Fibroblast of lung (primary cell): ENCODE measurements around the gene AMDHD2. TPM values are rescaled to one million over a fixed set of nuclear protein-coding genes. Genes with fewer than 3 reads are reported as not detected.

Experiments
- DNase-seq, 2 donors: peaks; one replicate each; pipeline versions ENCODE4 v3.0.0 to v3.0.0-alpha.2; 2010; ENCODE audit warnings: low read depth in 2 of 2
- H2AFZ ChIP-seq: 2 replicates; pipeline ENCODE4 v1.5.1; 2012; ENCODE audit warnings: low read length, control low read depth, inconsistent platforms
- H3K27ac ChIP-seq: 2 replicates; pipeline ENCODE4 v1.5.1; 2011; ENCODE audit warnings: low read length, control low read depth; ENCODE audit not compliant: insufficient read depth
- H3K27me3 ChIP-seq: 2 replicates; pipeline ENCODE4 v1.5.1; 2011; ENCODE audit warnings: mild to moderate bottlenecking, low read length; ENCODE audit not compliant: control insufficient read depth, insufficient read depth
- H3K36me3 ChIP-seq: 2 replicates; pipeline ENCODE4 v1.5.1; 2011; ENCODE audit warnings: low read length; ENCODE audit not compliant: control insufficient read depth, insufficient read depth
- H3K4me1 ChIP-seq: 2 replicates; pipeline ENCODE4 v1.5.1; 2011; ENCODE audit warnings: low read length; ENCODE audit not compliant: control insufficient read depth, insufficient read depth; ENCODE audit errors: extremely low read depth
- H3K4me2 ChIP-seq: 2 replicates; pipeline ENCODE4 v1.5.1; 2011; ENCODE audit warnings: low read length, control low read depth; ENCODE audit not compliant: insufficient read depth; ENCODE audit errors: extremely low read depth
- H3K4me3 ChIP-seq, 4 experiments: fragments of 200-600 bp in 1 of 4; sonication (generic) in 1 of 4; replicated peaks in 1 of 4; 2 replicates each; pipeline ENCODE4 v1.5.1; 2011 to 2016; ENCODE audit warnings: low read length in 4 of 4, low read depth in 3 of 4, mild to moderate bottlenecking in 3 of 4, control low read depth in 2 of 4, inconsistent platforms in 1 of 4, mixed read lengths in 1 of 4; ENCODE audit not compliant: insufficient read depth in 1 of 4; ENCODE audit errors: control extremely low read depth in 1 of 4
- H3K79me2 ChIP-seq: 2 replicates; pipeline ENCODE4 v1.5.1; 2012; ENCODE audit warnings: mild to moderate bottlenecking, low read length, inconsistent platforms; ENCODE audit not compliant: control insufficient read depth, insufficient read depth
- H3K9ac ChIP-seq: 2 replicates; pipeline ENCODE4 v1.5.1; 2011; ENCODE audit warnings: mild to moderate bottlenecking, low read length, control low read depth; ENCODE audit not compliant: insufficient read depth
- H3K9me3 ChIP-seq: 2 replicates; pipeline ENCODE4 v1.5.1; 2012; ENCODE audit warnings: low read depth, low read length; ENCODE audit not compliant: control insufficient read depth, insufficient read depth
- H4K20me1 ChIP-seq: 2 replicates; pipeline ENCODE4 v1.5.1; 2011; ENCODE audit warnings: low read length; ENCODE audit not compliant: control insufficient read depth, insufficient read depth; ENCODE audit errors: extremely low read depth
- CTCF ChIP-seq, 2 donors: IDR thresholded peaks in 1 of 2; conservative IDR thresholded peaks in 1 of 2; 1 replicate in 1 of 2; 2 replicates in 1 of 2; pipeline ENCODE4 v1.5.1; 2011 to 2012; ENCODE audit warnings: low read length in 2 of 2, control low read depth in 1 of 2, inconsistent platforms in 1 of 2, low read depth in 1 of 2, mild to moderate bottlenecking in 1 of 2
- EZH2 ChIP-seq: IDR thresholded peaks from 2 replicates; pipeline ENCODE4 v1.5.1; 2012; ENCODE audit warnings: low read length, control low read depth, mild to moderate bottlenecking; ENCODE audit errors: missing control alignments
- polyA plus RNA-seq, 2 donors: library from polyadenylated mRNA; depleted of rRNA in 1 of 2; stranded (reverse) in 1 of 2; unstranded in 1 of 2; fragments of >200 nt; gene quantifications; 2 replicates each; pipeline ENCODE4 v1.2.1, GENCODE V29; 2011 to 2012; ENCODE audit warnings: missing spikeins in 1 of 2
- total RNA-seq: library from RNA; depleted of rRNA; stranded (reverse); fragments of >200 nt; gene quantifications from 2 replicates; pipeline ENCODE4 v1.2.1, GENCODE V29; 2014

Gene AMDHD2
- total and polyA plus RNA-seq, 2 donors (not counting 1 experiment from before 2014, with no cell fraction given), result 10.8 to 37.2 TPM

GRCh38 chr16:2494616-2495015, 25.6 kb upstream of the AMDHD2 start:
- no peaks in the 10 kb centered on the region for H3K9me3 ChIP-seq

GRCh38 chr16:2495041-2495440, 25.1 kb upstream of the AMDHD2 start:
- H3K9ac ChIP-seq, result no peak overlapping the region
- no peaks in the 10 kb centered on the region for H3K79me2 ChIP-seq
- H3K4me1 ChIP-seq, result peaks cover 6% of the 10 kb centered on the region
- H3K4me2 ChIP-seq, result no peak overlapping the region
- H2AFZ ChIP-seq, result no peak overlapping the region
- peaks cover 12% of the 10 kb centered on the region for H3K36me3 ChIP-seq
- H4K20me1 ChIP-seq, result no peaks in the 10 kb centered on the region
- no peak for DNase-seq
- no peak overlapping the region for H3K27ac ChIP-seq
- H3K9me3 ChIP-seq, result no peaks in the 10 kb centered on the region
- no peak overlapping the region for H3K4me3 ChIP-seq
- no peak for TF ChIP-seq CTCF (conservative IDR thresholded peaks at IDR 0.05 in 1 of 2, IDR thresholded peaks at IDR 0.05 in 1 of 2; ENCODE audit: low read depth in 1 of 2, low read length in 2 of 2)
- TF ChIP-seq EZH2, result no peak
- H3K27me3 ChIP-seq, result no peaks in the 10 kb centered on the region

More at GRCh38 chr16:2494616-2495015, 25.6 kb upstream of the AMDHD2 start:
- no peak overlapping the region for H2AFZ ChIP-seq
- no peak overlapping the region for H3K9ac ChIP-seq
- H3K27me3 ChIP-seq, result no peaks in the 10 kb centered on the region
- H4K20me1 ChIP-seq, result no peaks in the 10 kb centered on the region
- DNase-seq, result no peak
- peaks cover 6% of the 10 kb centered on the region for H3K4me1 ChIP-seq
- H3K79me2 ChIP-seq, result no peaks in the 10 kb centered on the region
- H3K4me2 ChIP-seq, result no peak overlapping the region
- H3K4me3 ChIP-seq, result no peak overlapping the region
- H3K36me3 ChIP-seq, result peaks cover 12% of the 10 kb centered on the region
- TF ChIP-seq CTCF (conservative IDR thresholded peaks at IDR 0.05 in 1 of 2, IDR thresholded peaks at IDR 0.05 in 1 of 2; ENCODE audit: low read depth in 1 of 2, low read length in 2 of 2), result no peak
- no peak for TF ChIP-seq EZH2
- H3K27ac ChIP-seq, result no peak overlapping the region

- Histone ChIP-seq H3K9me3 (no peaks in the 10 kb centered on the region), H3K36me3 (peaks cover 12% of the 10 kb centered on the region), H3K27ac (no peak overlapping the region), H2AFZ (no peak overlapping the region), H3K27me3 (no peaks in the 10 kb centered on the region), H3K79me2 (no peaks in the 10 kb centered on the region), H3K9ac (no peak overlapping the region), H3K4me1 (peaks cover 6% of the 10 kb centered on the region), H3K4me3 (no peak overlapping the region), H4K20me1 (no peaks in the 10 kb centered on the region), H3K4me2 (no peak overlapping the region)
- DNase-seq, result no peak
- TF ChIP-seq EZH2 (no peak), CTCF (conservative IDR thresholded peaks at IDR 0.05 in 1 of 2, IDR thresholded peaks at IDR 0.05 in 1 of 2; ENCODE audit: low read depth in 1 of 2, low read length in 2 of 2) (no peak)
These were observed 23.7 kb upstream of the AMDHD2 start for GRCh38 chr16:2496223-2497115.
